K562 (cell line): ENCODE results near the gene RAB26.
"Not testable (repeated sequence)": the region's sequence is repeated elsewhere in the genome, so short reads cannot be mapped to it uniquely, and the experiment has no call there.

Experiments used
- BRF1 ChIP-seq: IDR thresholded peaks from 3 replicates; pipeline ENCODE4 v1.6.1; 2011; ENCODE audit warnings: borderline replicate concordance, mild to moderate bottlenecking; ENCODE audit not compliant: insufficient read length; ENCODE audit errors: extremely low read depth
- CHAMP1 ChIP-seq: fragments of 450-650 bp; IDR thresholded peaks from 2 replicates; pipeline ENCODE4 v1.6.1; 2016; ENCODE audit warnings: mild to moderate bottlenecking
- CTCF ChIP-seq, 3 experiments: IDR thresholded peaks in 2 of 3; conservative IDR thresholded peaks in 1 of 3; 2 replicates each; pipeline ENCODE4 v1.5.1; 2011 to 2012; ENCODE audit warnings: low read length in 3 of 3, mild to moderate bottlenecking in 3 of 3, control low read depth in 2 of 3, improper control_type of control experiment in 1 of 3, inconsistent platforms in 1 of 3, low read depth in 1 of 3, mixed read lengths in 1 of 3, moderate library complexity in 1 of 3; ENCODE audit not compliant: insufficient read depth in 2 of 3
- EP300 ChIP-seq: IDR thresholded peaks from 2 replicates; pipeline ENCODE4 v1.6.1; 2012; ENCODE audit warnings: low read length, improper control_type of control experiment
- PATZ1 ChIP-seq: fragments of 250-450 bp; sonication (Bioruptor Pico); IDR thresholded peaks from 2 replicates; pipeline ENCODE4 v1.5.0; 2020; ENCODE audit warnings: mild to moderate bottlenecking, borderline replicate concordance
- RAD21 ChIP-seq, 2 experiments: fragments of 250-450 bp in 1 of 2; fragments of 450-650 bp in 1 of 2; sonication (Bioruptor Pico) in 1 of 2; formaldehyde crosslinking in 1 of 2; IDR thresholded peaks in 1 of 2; conservative IDR thresholded peaks in 1 of 2; 2 replicates each; pipeline versions ENCODE4 v1.4.0 to v1.8.0; 2020 to 2022; ENCODE audit warnings: mild to moderate bottlenecking in 2 of 2, moderate library complexity in 1 of 2
- SAFB ChIP-seq: fragments of 200-400 bp; formaldehyde crosslinking; IDR thresholded peaks from 2 replicates; pipeline ENCODE4 v1.6.1; 2017; ENCODE audit warnings: low read depth, low read length, borderline replicate concordance

DNA sequence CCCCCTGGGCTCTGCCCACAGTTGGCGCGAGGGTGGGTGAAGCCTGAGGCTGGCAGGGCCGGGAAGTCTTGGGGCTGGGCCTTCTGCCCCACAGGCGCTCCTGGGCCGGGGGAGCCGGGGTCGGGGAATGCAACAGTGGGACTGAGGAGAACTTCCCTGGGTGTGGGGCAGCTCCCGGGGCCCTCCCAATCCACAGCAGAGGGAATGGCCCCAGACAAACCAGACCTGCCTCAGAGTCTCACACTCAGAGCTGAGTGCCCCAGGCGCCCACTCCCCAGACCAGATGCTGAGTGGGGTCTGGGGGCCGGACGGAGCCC lies 24.1 kb upstream of the RAB26 start:
- not testable (repeated sequence) for TF ChIP-seq CTCF (IDR thresholded peaks at IDR 0.05 in 2 of 3, conservative IDR thresholded peaks at IDR 0.05 in 1 of 3; ENCODE audit: insufficient read depth in 2 of 3, low read depth in 1 of 3, low read length in 3 of 3); PATZ1 (CRISPR knock-in tag); EP300; CHAMP1; SAFB; RAD21 (CRISPR knock-in tag; conservative IDR thresholded peaks at IDR 0.05 in 1 of 2, IDR thresholded peaks at IDR 0.05 in 1 of 2); BRF1
